ENCODE results near the gene PADI4.
"Not testable (repeated sequence)": the region's sequence is repeated elsewhere in the genome, so short reads cannot be mapped to it uniquely, and the experiment has no call there.

Gene PADI4

GRCh38 chr1:17315542-17316130 lies 7.6 kb downstream of the PADI4 start:
- no peak for DNase-seq (ENCODE audit: low read depth)

DNA sequence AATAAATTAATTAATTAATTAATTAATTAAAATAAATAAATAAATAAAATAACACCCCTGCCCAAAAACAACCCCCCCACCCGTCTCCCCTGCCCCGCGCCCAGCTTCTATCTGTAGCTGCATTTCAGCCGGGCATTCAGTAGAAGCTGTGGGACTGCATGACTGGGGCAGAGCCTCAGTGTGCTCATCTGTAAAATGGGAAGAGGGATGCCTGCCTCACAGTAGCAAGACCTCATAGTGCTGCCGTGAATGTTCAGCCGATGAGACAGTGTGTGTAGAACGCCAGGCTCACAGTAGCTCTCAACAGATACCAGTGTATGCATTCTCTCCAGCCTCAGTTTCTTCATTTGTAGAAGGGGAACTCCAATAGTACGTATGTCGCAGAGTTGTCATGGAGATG lies 8.7 kb downstream of the PADI4 start:
- DNase-seq (ENCODE audit: low read depth) = no peak

DNA sequence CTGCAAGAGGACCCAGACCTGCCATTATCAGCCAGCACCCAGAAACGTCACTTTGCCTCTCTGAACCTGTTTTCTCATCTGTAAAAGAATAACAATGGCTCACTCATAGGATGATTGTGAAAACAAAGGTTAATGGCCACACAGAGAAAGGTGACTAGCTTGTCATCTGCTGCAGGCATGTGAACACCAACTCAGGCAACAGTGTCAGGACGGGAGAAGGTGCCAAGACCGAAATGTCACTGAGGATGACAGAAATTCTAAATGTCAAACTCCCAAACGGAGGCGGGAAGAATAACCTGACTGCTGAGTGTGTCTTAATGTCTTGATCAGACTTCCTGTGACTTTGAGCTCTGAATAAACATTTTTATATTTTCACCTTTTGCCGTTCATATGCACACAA lies 10.3 kb downstream of the PADI4 start:
- DNase-seq (ENCODE audit: low read depth) = no peak

DNA sequence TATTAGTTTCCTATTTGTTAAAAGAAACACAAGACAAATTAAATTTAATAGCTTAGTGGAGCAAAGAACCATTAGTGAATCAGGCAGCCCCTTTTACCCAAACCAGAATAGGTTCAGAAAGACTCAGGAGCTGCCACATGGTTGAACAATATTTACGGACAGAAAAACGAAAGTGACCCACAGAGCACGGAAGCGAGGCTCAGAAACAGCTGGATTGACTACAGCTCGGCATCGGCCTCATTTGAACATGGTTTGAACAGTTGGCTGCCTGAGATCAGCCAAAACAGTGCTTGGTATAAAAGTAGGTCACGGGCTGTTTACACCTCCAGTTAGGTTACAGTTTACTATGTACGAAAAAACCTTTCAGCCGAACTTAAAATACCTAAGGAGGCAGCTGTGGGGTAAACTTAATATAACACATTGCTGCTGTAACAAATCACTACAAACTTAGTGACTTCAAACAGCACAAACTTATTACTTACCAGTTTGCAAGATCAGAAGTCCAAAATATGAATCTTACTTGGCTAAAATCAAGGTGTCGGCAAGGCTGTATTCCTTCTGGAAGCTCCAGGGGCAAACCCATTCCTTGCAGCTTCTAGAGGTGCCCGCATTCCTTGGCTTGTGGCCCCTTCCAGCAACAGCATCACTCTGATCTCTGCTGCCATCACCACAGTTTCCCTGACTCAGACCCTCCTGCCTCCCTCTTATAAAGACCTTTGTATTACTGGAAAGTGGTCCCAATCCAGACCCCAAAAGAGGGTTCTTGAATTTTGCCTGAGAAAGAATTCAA lies 11.8 kb downstream of the PADI4 start:
- DNase-seq (ENCODE audit: low read depth) = no peak

GRCh38 chr1:17321857-17322390 lies 13.9 kb downstream of the PADI4 start:
- not testable (repeated sequence) for DNase-seq (ENCODE audit: low read depth)

GRCh38 chr1:17328855-17329254 lies 20.9 kb downstream of the PADI4 start:
- DNase-seq (ENCODE audit: low read depth) = no peak

DNA sequence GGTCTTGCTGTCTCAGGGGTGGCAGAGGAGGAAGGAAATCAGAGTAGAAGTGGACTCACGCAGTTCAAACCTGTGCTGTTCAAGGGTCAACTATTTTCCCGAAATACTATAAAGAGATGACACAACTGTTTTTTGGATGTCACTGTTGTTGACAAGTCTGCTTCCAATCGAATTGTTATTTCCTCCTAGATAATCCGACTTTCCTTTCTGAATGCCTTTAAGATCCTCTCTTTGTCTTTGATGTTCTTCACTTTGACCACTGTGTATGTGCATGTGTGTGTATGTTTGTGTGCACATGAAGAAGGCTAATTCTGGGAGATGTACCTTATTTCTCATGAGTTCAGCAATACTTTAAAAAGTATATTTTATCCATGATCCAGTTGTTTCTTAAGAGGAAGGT lies 21.6 kb downstream of the PADI4 start:
- DNase-seq (ENCODE audit: low read depth) = no peak

GRCh38 chr1:17330856-17331255 lies 22.9 kb downstream of the PADI4 start:
- DNase-seq (ENCODE audit: low read depth) = no peak

DNA sequence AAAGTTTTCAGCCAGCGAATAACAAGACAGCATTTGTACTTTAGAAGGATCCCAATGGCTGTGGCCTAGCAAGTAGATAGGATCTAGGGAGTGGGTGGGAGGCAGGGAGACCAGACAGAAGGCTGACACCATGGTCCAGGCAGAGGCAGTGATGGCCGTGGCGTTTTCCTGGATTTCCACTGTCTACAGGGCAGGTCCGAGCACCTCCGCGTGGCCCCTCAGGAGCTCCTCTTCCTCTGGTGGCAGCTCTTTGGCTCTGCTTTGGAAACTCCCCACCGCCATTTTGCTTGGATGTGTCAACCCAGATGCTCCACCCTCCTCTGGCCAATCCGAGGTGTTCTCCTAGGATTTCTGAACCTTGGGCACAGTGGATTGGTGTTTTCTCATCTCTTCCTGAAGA lies 25.1 kb downstream of the PADI4 start:
- DNase-seq (ENCODE audit: low read depth) = no peak

- DNase-seq (ENCODE audit: low read depth) = peak; percentile 55
Measured at GRCh38 chr1:17335821-17336710, 28.1 kb downstream of the PADI4 start.

- no peak for DNase-seq (ENCODE audit: low read depth)
Measured at GRCh38 chr1:17338706-17339493, 30.9 kb downstream of the PADI4 start.

DNA sequence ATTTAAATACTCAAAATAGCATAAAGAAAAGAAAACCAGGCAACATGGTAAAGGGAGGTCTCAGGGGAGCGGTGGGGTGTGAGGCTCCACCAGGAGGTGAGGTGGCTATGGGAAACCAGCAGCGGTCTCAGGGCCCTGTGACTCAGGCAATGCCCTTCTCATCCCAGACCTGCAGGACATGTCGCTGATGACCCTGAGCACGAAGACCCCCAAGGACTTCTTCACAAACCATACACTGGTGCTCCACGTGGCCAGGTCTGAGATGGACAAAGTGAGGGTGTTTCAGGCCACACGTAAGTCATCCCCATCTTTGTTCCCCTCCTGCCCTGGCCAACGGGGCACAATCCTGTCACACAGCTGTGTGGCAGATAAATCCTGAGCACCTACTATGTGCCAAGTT lies 31.5 kb downstream of the PADI4 start:
- no peak for DNase-seq (ENCODE audit: low read depth)

DNA sequence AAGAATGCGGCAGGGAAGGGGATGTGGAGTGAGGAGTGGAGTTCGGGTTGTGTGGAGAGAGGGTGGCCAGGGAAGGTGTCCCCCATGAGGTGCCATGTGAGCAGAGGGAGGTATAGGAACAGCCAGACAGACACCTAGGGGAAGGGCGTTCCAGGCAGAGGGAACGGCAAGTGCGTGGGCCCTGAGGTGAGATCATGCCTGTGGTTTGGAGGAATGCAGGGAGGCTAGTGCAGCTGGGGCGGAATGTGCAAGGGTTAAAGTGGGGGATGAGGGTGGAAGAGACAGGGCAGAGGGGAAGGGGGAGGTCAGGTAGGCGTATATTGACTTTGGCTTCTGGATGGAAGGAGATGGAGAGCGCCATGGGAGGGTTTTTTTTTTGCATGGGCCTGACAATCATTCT lies 32.4 kb downstream of the PADI4 start:
- no peak for DNase-seq (ENCODE audit: low read depth)

DNA sequence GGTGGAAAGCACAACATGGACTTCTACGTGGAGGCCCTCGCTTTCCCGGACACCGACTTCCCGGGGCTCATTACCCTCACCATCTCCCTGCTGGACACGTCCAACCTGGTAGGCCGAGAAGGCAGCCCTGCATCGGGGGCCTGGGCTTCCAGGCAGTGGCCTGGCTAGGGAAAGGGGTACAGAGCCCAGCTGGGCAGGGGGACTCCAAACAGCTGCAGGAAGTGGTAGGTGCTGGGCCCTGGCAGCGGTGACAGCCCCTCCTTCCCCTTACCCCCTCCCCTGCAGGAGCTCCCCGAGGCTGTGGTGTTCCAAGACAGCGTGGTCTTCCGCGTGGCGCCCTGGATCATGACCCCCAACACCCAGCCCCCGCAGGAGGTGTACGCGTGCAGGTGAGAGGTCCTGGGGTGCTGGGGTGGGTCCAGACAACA lies 34.0 kb downstream of the PADI4 start:
- no peak for DNase-seq (ENCODE audit: low read depth)

- DNase-seq (ENCODE audit: low read depth) = not testable (repeated sequence)
Measured at GRCh38 chr1:17345506-17345905, 37.5 kb downstream of the PADI4 start.

DNA sequence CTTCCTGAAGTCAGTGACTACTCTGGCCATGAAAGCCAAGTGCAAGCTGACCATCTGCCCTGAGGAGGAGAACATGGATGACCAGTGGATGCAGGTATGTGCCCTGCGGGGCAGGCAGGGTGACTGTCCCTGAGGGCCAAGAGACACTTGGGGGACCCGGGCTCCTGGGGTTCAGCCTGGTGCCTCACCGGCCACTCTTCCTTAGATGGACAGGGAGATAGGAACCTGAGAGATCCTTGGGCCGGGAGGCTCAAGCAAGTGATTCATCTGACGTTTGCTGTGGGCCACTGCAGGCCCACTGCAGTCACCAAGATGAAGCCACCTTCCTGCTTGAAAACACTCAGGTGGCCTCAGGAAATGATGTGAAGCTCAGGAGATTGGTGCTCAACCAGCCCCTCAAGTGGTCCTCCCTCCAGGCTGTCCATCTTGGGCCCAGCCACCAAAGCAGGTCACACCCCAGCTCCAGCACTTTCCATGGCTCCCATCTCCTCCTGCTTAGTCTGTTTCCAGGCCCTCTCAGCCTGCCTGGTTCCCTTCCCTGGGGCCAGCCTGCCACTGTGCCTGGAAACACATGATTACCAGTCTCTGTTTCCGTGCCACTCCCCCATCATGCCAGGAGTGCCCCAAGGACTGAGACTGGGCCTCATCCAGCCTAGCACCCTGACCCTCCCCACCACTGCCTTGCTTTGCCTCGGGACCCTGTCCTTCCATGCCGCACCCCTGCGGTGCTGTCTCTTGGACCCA lies 38.2 kb downstream of the PADI4 start:
- DNase-seq (ENCODE audit: low read depth) = no peak

DNA sequence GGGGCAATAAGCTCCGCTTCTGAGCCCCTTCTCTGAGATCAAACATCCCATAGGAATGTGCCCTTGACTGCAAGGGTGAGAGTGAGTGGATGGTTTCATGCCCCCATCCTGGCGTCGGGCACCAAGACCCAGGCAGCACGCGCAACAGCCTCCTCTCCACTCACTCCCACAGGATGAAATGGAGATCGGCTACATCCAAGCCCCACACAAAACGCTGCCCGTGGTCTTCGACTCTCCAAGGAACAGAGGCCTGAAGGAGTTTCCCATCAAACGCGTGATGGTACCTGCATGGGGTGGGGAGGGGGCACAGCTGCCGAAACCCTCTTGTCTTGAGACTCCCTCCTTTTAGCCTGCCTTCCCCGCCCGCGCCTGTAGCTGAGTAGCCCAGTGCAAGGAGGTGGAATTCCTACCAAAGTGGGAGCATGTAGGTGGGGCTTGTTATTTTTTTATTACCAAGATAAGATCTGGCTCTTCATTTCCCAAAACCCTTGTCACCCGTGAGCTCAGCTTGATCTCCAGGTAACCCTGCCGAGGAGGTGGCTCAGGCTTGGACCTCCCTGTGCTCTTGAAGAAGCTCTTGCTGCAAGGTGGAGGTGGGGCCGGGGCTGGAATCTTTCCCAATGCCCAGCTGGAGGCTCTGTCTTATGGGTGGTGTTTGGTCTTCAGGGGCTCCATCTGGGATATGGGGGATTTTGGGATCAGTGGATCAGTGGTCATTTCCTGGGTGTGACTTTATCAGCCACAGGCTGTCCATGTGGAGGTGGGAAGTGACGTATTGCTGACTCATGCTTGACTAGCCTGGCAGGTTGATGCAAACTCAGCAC lies 40.0 kb downstream of the PADI4 start:
- no peak for DNase-seq (ENCODE audit: low read depth)

DNA sequence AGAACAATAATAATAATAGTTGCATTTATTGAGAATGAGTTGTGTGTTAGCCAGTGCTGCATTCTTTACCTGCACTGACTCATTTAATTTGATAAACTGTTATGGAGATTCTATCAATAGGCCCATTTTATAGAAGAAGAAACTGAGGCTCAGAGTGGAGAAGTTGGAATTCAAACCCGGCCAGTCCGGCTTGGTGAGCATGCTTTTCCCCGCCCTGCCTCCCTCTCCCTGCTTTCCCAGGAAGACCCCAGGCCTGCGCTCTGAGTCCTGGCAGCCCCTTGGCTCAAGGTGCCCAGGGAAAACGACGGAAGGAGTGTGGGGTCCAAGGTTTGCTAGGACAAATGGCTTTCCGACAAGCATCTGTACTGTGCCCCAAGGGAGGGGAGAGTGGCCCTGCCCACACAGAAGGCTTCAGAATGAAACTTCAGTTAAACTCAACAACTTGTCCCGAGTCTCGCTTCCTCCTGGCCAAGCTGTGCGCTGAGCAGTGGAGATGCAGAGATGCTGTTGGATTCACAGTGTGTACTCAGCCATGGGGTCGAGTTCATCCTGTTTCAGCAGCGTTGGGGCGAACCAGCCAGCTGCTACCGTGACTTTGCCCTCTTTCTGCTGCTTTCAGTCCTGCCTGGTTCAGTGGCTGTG lies 40.7 kb downstream of the PADI4 start:
- DNase-seq (ENCODE audit: low read depth) = no peak

GRCh38 chr1:17350083-17350482 lies 42.1 kb downstream of the PADI4 start:
- DNase-seq (ENCODE audit: low read depth) = no peak
